NK-92 (cell line): ENCODE measurements around the gene CCDC107.

Source experiments
- DNase-seq: peaks from one replicate; lab custom pipeline; 2025; ENCODE audit not compliant: unreplicated experiment; lab: John Stamatoyannopoulos, UW

The CCDC107 gene

DNA sequence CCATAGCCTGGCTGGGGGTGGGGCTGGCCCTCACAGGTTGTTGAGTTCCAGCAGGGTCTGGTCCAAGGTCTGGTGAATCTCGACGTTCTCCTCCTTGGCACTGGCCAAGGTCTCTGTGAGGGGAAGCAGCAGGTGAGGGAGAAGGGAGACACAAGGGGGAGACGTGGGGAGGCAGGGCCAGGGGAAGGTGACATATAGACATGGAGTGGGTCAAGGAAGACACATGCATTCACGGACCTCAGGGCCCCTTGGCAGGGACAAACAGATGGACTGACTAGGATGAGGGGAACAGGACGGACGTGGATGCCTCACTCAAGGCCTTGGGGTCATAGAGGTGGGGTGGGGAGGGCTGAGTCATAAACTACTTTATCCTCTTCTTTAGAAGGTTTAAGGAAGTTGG lies 24.0 kb downstream of the CCDC107 start:
- DNase-seq, result no peak

DNA sequence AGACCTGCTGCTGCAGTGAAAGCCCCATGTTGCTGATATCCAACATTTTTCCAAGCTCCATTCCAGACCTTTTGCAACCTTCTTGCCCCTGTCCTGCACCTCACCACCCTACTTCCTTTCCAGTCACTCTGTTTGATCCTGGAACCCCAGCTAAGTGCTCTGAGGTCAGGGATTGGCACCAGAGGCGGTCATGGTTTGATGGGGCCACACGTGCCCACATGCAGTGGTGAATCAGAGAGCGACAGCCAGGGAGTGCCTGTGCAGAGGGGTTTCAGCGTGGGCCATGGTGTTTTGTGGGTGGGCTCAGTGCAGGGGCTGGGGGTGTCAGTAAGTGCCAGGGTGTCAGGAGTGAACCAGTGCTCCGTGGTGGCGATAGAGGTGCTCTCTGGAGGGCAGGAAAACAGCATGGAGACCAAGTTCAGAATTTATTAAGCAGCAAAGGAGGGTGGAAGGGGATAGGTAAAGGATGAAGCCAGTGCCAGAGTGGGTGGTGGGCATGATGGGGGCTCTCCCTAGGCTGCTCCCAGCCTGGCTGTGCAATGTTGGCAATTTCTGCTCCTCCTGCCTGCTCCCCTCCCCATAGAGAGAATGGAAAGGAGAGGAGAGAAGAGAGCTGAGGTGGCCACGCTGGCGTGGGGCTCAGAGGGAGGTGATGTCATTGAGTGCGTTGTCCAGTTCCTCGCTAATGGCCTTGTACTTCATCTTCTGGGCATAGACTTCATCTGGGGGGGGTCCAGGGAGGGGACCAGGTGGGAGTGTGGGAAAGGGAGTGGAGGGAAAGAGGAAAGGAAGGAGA lies 24.6 kb downstream of the CCDC107 start:
- no peak for DNase-seq

DNA sequence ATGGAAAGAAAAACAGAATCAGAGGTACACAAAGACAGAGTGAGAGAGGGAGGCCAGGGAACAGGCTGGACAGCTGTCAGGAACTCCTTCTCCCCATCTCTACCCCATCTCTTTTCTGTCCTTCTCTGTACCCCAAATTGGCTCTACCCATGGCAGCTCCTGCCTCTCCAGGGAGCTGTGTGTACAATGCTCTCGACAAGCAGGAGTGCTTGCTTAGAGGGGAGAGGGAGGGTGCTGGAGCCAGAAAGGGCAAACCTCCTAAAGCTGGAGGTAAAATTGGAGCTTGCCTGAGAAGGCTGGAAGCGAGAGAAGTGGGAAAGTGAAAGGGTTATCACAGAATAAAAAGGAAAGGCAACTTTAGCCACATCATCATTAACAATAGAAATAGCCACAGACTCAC lies 25.2 kb downstream of the CCDC107 start:
- no peak for DNase-seq

DNA sequence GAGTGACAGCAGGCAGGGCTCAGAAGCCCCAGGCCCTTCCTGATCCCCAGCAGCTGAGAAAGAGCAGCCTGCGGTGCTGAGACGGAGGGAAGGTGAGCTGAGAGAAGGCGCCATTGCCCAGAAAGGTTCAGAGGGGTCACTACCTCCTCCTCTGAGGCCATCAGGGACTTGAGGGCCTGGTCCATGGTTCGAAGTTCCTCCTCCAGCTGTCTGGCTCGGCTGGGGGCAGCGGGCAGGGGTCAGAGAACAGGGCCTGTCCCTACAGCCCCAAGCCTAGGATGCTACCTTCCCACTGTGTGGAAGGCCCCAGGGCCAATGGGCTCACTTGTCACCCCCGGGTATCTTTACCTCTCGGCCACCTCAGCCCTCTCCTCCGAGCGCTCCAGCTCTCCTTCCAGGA lies 26.8 kb downstream of the CCDC107 start:
- no peak for DNase-seq

DNA sequence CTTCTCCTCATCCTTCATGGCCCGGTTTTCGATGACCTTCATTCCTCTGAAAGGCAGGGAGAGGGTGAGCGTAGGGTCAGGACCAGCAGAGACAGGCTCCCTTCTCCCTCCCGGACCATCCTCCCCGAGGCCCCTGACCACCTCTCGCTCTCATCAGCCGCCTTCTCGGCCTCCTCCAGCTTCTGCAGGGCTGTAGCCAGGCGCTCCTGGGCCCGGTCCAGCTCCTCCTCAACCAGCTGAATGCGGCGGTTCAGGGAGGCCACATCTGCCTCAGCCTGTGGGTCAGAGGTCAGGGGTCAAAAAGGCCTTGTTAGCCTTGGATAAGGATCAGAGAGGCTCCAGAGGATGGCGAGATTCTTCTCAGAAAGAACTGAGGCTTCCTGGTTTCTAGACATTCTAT lies 27.4 kb downstream of the CCDC107 start:
- no peak for DNase-seq

DNA sequence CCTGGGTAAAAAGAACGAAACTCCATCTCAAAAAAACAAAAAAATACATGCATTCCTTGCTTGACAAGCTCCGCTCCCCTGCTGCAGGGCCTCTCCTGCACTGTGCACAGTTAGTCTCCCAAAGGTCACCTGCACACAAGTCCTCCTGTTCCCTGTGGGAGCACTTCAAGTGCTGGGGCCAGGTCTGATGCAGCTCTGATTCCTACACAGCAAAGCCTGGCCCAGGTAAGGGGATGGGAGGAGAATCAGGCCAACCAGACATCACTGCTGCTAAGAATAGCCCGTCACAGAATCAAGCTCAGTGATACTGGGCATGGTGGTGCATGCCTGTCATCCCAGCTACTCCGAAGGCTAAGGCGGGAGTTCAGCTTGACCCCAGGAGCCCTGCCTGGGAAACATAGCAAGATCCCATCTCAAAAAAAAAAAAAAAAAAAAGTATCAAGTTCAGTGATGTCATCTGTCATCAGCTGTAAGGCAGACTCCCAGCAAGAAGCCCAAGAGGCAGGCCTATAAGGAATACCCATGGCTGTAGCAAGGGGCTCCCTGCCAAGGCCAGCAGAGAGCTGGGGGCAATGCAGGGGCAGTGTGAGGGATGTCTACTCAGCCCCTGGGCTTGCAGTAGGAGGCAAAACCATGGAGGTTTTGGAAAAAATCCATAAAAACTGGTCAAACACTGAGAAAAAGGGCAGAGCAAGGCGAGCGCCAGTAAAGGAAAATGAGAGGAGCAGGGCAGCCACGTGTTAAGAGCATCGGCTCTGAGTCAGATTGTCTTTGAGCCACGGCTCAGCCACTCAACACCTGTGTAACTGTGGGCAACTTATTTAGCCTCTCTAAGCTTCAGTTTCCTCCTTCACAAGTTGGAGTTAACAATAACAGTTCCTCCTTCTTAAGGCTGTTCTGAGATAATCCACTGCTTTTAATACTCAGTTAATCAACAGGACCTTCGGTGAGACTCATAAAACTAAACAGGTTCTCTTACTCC lies 28.4 kb downstream of the CCDC107 start:
- DNase-seq, result no peak

DNA sequence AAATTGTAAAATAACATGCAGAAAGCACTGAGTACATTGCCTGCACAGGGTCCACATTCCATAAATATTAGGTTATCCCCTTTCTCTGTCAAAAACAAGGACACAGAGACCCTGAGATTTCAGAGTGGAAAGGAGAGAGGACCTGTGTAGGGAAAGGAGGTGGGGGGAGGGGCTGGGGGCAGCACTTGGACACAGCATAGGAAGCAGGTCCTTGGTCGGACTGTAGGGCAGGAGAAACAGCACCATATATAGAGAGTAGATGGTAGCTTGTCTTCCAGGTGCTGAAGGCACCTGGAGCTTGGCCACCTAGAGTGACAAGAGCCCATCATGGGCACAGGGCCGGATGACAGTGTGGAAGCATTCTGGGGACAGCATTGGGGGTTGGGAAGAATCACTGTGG lies 29.2 kb downstream of the CCDC107 start:
- DNase-seq, result no peak

DNA sequence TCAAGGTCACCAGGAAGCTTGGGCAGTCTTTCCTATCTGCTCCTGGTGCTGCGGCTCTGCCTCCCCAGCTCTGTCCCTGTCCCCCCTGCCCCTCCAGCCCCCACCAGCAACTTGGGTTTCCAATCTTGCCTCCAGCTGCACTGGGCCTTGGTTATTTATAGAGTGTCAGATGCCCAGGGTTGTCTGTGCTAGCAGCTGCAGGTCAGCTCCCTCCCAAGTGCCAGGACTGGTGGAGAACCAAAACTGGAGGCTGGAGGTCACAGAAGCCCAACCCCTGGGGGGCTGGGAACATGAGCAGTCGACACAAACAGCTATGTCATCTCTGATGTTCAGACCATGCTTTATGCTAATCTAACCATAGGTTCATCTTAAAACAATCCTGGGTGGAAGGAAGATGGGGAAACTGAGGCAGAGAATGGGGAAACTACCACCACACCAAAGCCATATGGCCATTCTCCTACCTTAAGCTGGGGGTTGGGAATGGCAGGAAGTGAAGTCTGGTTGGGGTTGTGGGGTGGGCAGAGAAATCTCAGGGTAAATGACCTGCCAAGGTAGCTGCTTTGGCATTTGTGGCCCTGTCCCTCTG lies 30.0 kb downstream of the CCDC107 start:
- no peak for DNase-seq

DNA sequence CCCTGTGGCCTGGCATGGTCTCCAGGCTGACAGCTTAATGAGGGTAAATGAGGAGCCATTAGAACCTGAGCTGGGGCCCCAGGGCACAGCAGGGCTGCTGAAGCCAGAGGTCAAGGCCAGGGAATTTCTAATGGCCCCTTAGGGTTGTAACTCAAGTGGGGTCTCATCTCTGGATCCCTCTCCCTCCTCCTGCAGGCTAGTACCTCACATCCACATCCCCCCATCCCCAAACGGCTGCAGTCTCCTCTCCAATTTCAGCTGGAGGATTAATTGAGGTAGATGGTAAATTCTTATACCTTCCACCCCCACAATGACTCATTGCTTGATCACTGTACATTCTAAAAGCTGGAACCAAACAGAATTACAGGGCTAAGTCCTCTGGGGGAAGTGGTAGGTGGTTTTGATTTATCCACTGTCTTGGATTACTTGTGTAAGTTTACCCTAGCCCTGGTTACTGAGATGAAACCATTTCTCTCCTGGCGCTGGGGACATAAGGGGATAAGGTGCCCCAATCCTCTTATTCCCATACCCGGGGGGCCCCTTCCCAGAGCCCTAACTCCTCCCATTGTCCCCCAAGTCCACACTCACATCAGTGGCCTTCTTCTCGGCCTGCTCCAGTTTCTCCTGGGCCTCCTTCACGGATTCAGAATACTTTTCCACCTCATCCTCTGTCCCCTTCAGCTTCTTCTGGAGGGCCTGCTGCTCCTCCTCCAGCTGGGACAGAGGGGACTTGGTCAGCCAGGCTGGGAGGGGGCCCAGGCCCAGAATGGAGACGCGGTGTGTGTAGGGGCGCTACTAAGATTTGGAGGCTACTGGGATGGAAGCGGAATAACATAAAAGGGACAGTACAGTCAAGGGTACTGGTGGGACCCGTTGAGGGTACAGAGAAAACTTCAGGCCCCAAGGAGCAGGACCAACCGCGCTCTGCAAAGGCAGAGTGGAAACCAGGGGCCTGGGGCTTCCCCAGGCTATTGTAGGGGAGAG lies 30.8 kb downstream of the CCDC107 start:
- no peak for DNase-seq

DNA sequence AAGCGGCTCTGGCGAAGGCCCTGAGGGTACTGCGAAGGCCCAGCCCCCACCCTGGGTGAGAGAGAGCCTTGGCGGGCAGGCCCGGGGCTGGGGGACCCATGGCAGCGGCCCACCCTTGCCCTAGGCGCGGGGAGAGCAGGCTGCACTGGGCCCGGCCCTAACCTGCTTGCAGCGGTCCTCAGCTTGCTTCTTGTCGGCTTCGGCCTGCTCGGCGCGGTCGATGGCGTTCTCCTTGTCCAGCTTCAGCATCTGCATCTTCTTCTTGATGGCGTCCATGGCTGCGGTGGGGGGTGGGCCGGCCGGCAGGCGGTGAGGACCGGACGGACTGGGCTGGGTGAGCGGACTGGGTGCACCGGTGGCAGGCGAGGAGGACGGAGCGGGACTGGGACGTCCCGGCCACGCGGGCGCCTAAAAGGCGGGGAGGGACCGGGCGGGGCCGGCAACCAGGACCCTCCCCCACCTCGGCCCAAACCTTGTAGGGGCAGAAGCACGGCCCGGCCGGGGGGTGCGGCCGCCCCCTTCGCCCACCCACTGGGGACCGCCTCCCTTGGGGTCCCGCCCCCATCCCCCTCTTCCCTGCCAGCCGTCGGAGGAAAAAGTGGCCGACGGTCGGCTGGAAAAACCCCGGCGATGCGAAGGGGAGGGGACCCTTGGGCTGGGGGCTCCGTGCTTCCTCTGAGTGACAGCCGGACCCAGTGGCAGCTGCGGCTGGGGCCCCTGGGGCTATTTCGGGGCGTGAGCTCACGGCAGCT lies 31.6 kb downstream of the CCDC107 start, which contains the start of gene TPM2:
TPM2 (minus strand) TSS at position 384 of the 752 bp plus-strand sequence; CDS start at position 276, 108 bp downstream.
- no peak for DNase-seq

DNA sequence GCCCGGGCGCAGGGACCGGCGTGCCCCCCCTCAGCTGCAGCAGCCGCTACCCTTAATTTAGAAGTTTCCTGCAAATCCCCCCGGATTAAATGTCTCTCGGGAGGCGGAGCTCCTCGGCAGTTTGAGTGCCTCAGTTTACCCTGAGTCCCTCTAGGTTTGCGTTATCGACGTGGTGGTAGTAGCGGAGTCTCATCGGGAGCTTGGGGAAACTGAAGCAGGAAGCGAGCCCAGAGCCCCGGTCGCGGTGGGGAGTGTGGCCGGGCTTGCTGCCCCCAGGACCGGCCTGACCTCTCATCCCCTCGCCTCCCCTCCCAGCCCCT lies 32.2 kb downstream of the CCDC107 start:
- no peak for DNase-seq

DNA sequence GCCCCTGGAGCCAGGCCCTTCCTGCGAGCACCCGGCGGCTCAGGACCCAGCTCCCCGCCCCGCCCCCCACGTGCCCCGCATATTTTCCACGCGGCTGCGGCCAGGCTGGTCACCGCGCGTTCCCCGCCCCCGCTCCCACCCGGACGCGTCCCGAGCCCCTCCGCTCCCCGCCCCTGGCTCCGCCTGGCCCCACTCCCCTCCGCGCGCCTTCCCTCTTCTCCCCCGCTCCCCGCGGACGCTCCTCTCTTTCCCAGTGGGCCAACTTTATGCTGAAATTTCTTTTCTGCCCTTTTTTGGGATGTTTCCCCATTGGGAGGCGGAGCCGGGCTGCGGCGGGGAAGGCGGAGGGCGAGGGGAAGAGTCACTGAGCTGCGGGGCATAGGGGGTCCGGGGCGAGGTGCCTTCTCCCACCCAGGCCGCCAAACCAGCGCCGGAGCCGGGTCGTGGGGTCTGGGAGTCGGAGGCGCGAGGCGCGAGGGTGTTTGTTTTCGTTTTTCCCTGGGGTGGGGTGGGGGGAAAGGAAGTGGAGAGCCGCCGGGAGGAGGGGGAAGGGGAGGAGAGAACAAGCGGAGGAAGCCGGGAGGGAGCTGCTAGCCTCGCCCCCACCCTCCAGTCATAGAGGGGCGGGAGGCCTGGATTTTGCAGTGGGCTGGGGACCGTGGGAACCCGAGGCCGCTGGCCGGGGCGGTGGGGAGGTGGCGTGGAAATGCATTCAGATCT lies 32.7 kb downstream of the CCDC107 start:
- DNase-seq, result no peak

DNA sequence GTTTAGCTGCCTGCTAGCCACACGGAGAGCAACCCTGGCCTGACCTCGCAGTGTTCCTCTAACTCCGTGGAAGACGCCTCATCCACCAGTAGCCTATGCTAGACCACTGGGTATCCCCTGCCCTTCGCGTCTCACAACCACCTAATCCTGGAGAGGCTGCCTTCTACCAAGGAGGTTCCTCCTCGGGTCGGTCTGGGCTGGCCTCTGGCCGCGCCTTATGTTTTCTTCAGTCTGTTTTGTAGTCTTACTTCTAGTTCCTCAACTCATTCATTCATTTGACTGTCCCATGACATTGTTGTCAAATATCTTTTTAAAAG lies 33.2 kb downstream of the CCDC107 start:
- DNase-seq, result no peak

DNA sequence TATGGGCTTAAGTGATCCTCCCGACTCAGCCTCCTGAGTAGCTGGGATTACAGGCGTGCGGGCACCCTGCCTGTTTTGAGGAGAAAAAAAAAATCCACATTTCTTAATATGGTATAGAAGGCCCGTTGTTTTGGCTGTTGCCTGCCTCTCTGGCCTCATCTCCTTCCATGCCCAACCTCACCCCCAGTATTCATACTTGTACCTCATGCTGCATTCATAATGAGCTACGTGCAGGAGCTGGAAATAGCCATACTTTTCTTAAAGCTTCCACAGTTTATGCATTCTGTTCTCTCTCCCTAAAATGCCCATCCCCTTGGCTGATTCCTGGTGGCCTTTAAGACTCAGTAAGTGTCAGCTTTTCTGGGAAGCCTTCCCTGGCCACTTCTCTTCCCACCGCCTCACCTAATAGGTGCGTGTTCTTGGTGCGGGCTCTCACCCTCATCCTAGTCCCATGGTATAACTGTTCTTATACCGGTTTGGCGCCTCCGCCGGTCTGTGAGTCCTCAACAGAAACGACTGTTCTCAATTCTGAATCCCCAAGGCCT lies 33.7 kb downstream of the CCDC107 start:
- DNase-seq, result no peak

DNA sequence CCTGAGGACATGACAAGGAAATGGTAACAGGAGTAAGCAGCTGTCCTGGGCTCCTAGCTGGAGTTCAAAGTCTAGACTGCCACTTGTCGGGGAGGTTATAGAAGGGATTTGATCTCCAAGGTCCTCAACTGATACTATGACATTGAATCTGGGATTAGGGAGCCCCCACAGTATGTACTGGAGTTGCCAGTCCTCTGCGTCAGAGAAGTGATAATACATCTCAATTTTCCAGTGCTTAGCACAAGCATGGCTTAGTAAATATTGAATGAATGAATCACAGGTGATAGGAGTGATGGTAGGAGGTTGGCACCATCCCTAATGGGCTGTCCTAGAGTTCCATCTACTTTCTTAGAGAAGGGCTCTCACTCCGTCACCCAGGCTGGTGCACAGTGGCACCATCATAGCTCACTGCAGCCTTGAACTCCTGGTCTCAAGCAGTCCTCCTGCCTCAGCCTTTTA lies 37.9 kb downstream of the CCDC107 start:
- no peak for DNase-seq

DNA sequence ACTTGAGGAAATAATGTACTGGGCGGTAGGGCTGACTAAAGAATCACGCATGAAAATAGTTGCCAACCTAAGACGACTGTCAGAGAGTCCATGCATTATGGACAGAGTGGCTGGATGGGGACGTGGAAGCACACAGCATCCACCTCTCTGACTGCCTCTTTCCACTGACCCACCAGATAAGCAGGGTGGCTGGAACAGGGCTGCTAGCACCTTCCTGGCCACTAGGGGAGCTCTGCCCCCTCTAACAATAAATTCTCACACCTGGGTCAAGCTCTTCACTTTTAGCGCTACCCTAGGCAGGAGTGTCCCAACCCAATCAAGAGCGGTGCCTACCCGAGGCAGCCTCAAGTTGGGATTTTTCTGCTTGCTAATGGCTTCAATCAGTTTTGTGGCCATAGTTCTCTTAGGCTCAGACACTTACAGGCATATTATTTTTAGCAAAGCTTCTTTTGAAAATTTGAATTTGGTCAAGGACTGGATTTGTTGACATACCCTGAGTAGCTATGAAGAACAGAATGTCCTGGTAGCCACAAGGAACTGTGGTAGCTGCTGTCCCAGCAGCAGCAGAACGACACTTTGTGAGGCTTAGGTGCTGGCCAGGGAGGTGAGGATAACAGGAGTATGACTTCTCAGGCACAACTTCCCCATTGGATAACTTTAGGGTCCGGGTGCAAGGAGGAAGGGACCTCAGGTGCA lies 38.6 kb downstream of the CCDC107 start:
- DNase-seq, result no peak

DNA sequence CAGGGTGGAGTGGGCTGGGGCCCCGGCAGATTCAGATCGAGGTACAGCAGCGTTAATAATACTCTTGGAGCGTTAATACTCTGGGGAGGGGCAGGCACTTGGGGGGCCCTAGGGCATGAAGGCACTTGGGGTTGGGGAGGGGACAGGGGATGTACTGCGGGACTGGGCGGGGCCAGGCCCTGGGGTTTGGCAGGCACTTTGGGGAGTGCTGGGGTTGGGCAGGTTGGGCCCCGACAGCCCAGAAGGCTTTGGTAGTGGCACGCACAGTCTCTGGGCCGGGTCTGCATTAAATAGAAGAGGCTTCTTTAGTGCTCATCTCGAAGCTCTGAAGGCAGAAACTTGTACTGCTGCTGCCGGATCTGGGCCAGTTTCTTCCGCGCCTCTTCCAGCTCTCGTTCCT lies 39.4 kb downstream of the CCDC107 start:
- DNase-seq, result no peak

DNA sequence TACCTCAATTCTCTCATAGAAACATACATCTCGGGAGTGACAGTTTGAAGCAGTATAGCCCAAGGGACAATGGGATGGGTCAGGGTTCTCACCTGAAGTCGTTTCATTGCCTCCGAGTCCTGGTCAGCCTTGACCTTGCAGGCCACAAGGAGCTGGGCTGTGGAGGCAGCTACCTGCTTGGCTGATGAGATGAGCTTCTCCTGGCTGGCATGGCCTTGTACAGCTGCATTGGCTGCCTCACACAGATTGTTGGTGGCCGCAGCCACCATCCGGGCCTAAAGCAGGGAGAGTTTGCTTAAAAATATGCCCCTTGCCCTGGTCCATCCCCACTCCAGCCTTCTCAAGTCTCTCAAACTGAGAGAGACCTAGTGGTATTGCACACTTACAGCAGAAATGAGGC lies 40.1 kb downstream of the CCDC107 start:
- DNase-seq, result no peak
